HepG2 (cell line): Measurements from ENCODE around the gene C1QTNF12. TPM values are rescaled to one million over a fixed set of nuclear protein-coding genes. Genes with fewer than 3 reads are reported as not detected.
A peak's percentile ranks its signal among the peaks of the same experiment; 100 is the strongest.

Experiments
- BRD4 ChIP-seq: sonication (generic); formaldehyde crosslinking; IDR thresholded peaks from 2 replicates; pipeline ENCODE4 v1.4.0; 2020; ENCODE audit warnings: missing genetic modification reagents
- KDM5A ChIP-seq: fragments of 200-600 bp; sonication (generic); IDR thresholded peaks from 2 replicates; pipeline ENCODE4 v1.7.0; 2018; ENCODE audit warnings: antibody characterized with exemption, mild to moderate bottlenecking, low read length, borderline replicate concordance
- PATZ1 ChIP-seq: sonication (generic); formaldehyde crosslinking; IDR thresholded peaks from 2 replicates; pipeline ENCODE4 v1.4.0; 2020; ENCODE audit warnings: missing genetic modification reagents
- RFXANK ChIP-seq: IDR thresholded peaks from 2 replicates; pipeline ENCODE4 v1.6.1; 2016
- TAF1 ChIP-seq: sonication (generic); formaldehyde crosslinking; IDR thresholded peaks from 2 replicates; pipeline ENCODE4 v1.4.0; 2020; ENCODE audit warnings: missing genetic modification reagents
- TFDP2 ChIP-seq: sonication (generic); formaldehyde crosslinking; IDR thresholded peaks from 2 replicates; pipeline ENCODE4 v1.4.0; 2020; ENCODE audit warnings: missing genetic modification reagents
- TGIF2 ChIP-seq: IDR thresholded peaks from 2 replicates; pipeline ENCODE4 v1.6.1; 2016; ENCODE audit warnings: control low read depth, missing compliant biosample characterization
- ZBTB4 ChIP-seq: sonication (generic); formaldehyde crosslinking; IDR thresholded peaks from 2 replicates; pipeline ENCODE4 v1.4.0; 2020; ENCODE audit warnings: missing genetic modification reagents, mild to moderate bottlenecking, borderline replicate concordance
- ZFX ChIP-seq: sonication (generic); formaldehyde crosslinking; IDR thresholded peaks from 2 replicates; pipeline ENCODE4 v1.4.0; 2020; ENCODE audit warnings: mild to moderate bottlenecking, low read depth, missing genetic modification reagents, moderate library complexity
- ZKSCAN5 ChIP-seq: sonication (generic); formaldehyde crosslinking; IDR thresholded peaks from 2 replicates; pipeline ENCODE4 v1.5.1; 2020; ENCODE audit warnings: mild to moderate bottlenecking, missing genetic modification reagents
- ZNF282 ChIP-seq: fragments of 450-650 bp; IDR thresholded peaks from 2 replicates; pipeline ENCODE4 v1.6.1; 2018; ENCODE audit not compliant: partially characterized antibody
- ZNF30 ChIP-seq: sonication (generic); formaldehyde crosslinking; IDR thresholded peaks from 2 replicates; pipeline ENCODE4 v1.5.0; 2020; ENCODE audit warnings: mild to moderate bottlenecking, missing genetic modification reagents
- ZNF329 ChIP-seq: sonication (generic); formaldehyde crosslinking; IDR thresholded peaks from 2 replicates; pipeline ENCODE4 v1.9.0; 2021; ENCODE audit warnings: low read depth, mild to moderate bottlenecking, missing genetic modification reagents
- ZNF468 ChIP-seq: sonication (generic); formaldehyde crosslinking; IDR thresholded peaks from 2 replicates; pipeline ENCODE4 v1.8.0; 2022; ENCODE audit warnings: mild to moderate bottlenecking, moderate library complexity, missing genetic modification reagents
- ZNF496 ChIP-seq: sonication (generic); formaldehyde crosslinking; IDR thresholded peaks from 2 replicates; pipeline ENCODE4 v1.8.1; 2023; ENCODE audit warnings: mild to moderate bottlenecking, moderate library complexity, missing genetic modification reagents; ENCODE audit not compliant: insufficient replicate concordance
- ZNF503 ChIP-seq: sonication (generic); formaldehyde crosslinking; IDR thresholded peaks from 2 replicates; pipeline ENCODE4 v1.4.0; 2020; ENCODE audit warnings: missing genetic modification reagents
- ZNF563 ChIP-seq: sonication (generic); formaldehyde crosslinking; IDR thresholded peaks from 2 replicates; pipeline ENCODE4 v1.8.0; 2022; ENCODE audit warnings: mild to moderate bottlenecking, moderate library complexity, missing genetic modification reagents
- ZNF576 ChIP-seq: sonication (generic); formaldehyde crosslinking; IDR thresholded peaks from 2 replicates; pipeline ENCODE4 v1.4.0; 2020; ENCODE audit warnings: mild to moderate bottlenecking, missing genetic modification reagents
- ZNF674 ChIP-seq: sonication (generic); formaldehyde crosslinking; IDR thresholded peaks from 2 replicates; pipeline ENCODE4 v1.5.0; 2020; ENCODE audit warnings: low read depth, mild to moderate bottlenecking, missing genetic modification reagents
- ZNF720 ChIP-seq: sonication (generic); formaldehyde crosslinking; IDR thresholded peaks from 2 replicates; pipeline ENCODE4 v1.4.0; 2020; ENCODE audit warnings: missing genetic modification reagents
- ZNF747 ChIP-seq: sonication (generic); formaldehyde crosslinking; IDR thresholded peaks from 2 replicates; pipeline ENCODE4 v1.8.1; 2023; ENCODE audit warnings: missing genetic modification reagents, mild to moderate bottlenecking, borderline replicate concordance
- polyA plus RNA-seq, 8 experiments: library from polyadenylated mRNA; depleted of rRNA in 3 of 8; stranded (reverse) in 7 of 8; unstranded in 1 of 8; fragments of >200 nt; fragmentation: Illumina TruSeq in 4 of 8; extraction: Trizol in 4 of 8; gene quantifications; 2 replicates each; pipeline versions ENCODE4 v1.2.1 to v1.2.3, GENCODE V29; 2011 to 2016; ENCODE audit warnings: low read depth in 4 of 8, missing spikeins in 1 of 8, mixed read lengths in 1 of 8; ENCODE audit not compliant: insufficient read depth in 1 of 8
- total RNA-seq, 5 experiments: library from RNA; depleted of rRNA; stranded (reverse); fragments of >200 nt; fragmentation: Illumina TruSeq; extraction: Trizol; gene quantifications; 2 replicates each; pipeline ENCODE4 v1.2.3, GENCODE V29; 2016; ENCODE audit warnings: low read depth in 1 of 5

C1QTNF12 gene
- total and polyA plus RNA-seq, 2 of the 13 experiments (the other 11 are each of a cell fraction or from before 2014, with no cell fraction given): 0.18 to 0.64 TPM

- TF ChIP-seq PATZ1 (CRISPR knock-in tag): peak; percentile 63
- TF ChIP-seq ZFX (CRISPR knock-in tag): peak; percentile 92
- no peak for TF ChIP-seq ZNF468 (CRISPR knock-in tag)
- no peak for TF ChIP-seq ZNF496 (CRISPR knock-in tag)
- no peak for TF ChIP-seq ZKSCAN5 (CRISPR knock-in tag)
- peak; percentile 10; the same call in 1 of the 2 replicates for TF ChIP-seq ZNF674 (CRISPR knock-in tag)
- TF ChIP-seq ZNF563 (CRISPR knock-in tag): peak; percentile 76
- no peak for TF ChIP-seq ZNF30 (CRISPR knock-in tag)
- peak; percentile 76; the same call in 1 of the 2 replicates for TF ChIP-seq TGIF2 (CRISPR knock-in tag)
- TF ChIP-seq TFDP2 (CRISPR knock-in tag): peak; percentile 43; the same call in 1 of the 2 replicates
- TF ChIP-seq TAF1: peak; percentile 93
- no peak for TF ChIP-seq ZNF282
- TF ChIP-seq ZNF329 (CRISPR knock-in tag): peak; percentile 88
- TF ChIP-seq ZNF503 (CRISPR knock-in tag): peak; percentile 30; the same call in 1 of the 2 replicates
- no peak for TF ChIP-seq ZNF720
- TF ChIP-seq KDM5A: peak; percentile 52; the same call in 1 of the 2 replicates
- TF ChIP-seq RFXANK (CRISPR knock-in tag): no peak
- peak; percentile 57 for TF ChIP-seq ZNF747
- no peak for TF ChIP-seq ZNF576 (CRISPR knock-in tag)
- TF ChIP-seq ZBTB4 (CRISPR knock-in tag): no peak
- TF ChIP-seq BRD4 (CRISPR knock-in tag): peak; percentile 58; the same call in 1 of the 2 replicates
These were observed 14.9 kb downstream of the C1QTNF12 start, which contains the start of gene SDF4 (continued) for GRCh38 chr1:1231400-1232207.
